ENCODE measurements around the gene TPCN2. TPM values are rescaled to one million over a fixed set of nuclear protein-coding genes. Genes with fewer than 3 reads are reported as not detected.

Gene TPCN2
- total RNA-seq, 1 donor from 2014 or later, result 23.7 TPM

GRCh38 chr11:69014898-69015549 lies 33.7 kb upstream of the TPCN2 start:
- Mint-ChIP-seq H3K4me1 (peaks cover 31% of the 10 kb centered on the region), H3K27ac (peak overlapping the region; percentile 56), H3K4me3 (no peak overlapping the region), H3K9me3 (no peaks in the 10 kb centered on the region), H3K27me3 (ENCODE audit: low read depth) (peaks cover 8% of the 10 kb centered on the region), H3K36me3 (no peaks in the 10 kb centered on the region)
- no peak for TF ChIP-seq CTCF (IDR thresholded peaks at IDR 0.05; ENCODE audit: unreplicated experiment)
- no peak for DNase-seq (ENCODE audit: low spot score in 2 of 2, unreplicated experiment in 2 of 2)

GRCh38 chr11:69017951-69018350 lies 30.8 kb upstream of the TPCN2 start:
- Mint-ChIP-seq H3K27me3 (ENCODE audit: low read depth) (peaks cover 4% of the 10 kb centered on the region), H3K4me3 (no peak overlapping the region), H3K9me3 (no peaks in the 10 kb centered on the region), H3K27ac (no peak overlapping the region), H3K4me1 (peaks cover 15% of the 10 kb centered on the region), H3K36me3 (no peaks in the 10 kb centered on the region)
- no peak for DNase-seq (ENCODE audit: low spot score in 2 of 2, unreplicated experiment in 2 of 2)
- TF ChIP-seq CTCF (IDR thresholded peaks at IDR 0.05; ENCODE audit: unreplicated experiment), result no peak

- H3K27ac Mint-ChIP-seq, result no peak overlapping the region
- H3K4me1 Mint-ChIP-seq, result peaks cover 11% of the 10 kb centered on the region
- DNase-seq (ENCODE audit: low spot score in 2 of 2, unreplicated experiment in 2 of 2), result no peak
- no peak overlapping the region for H3K4me3 Mint-ChIP-seq
- no peaks in the 10 kb centered on the region for H3K36me3 Mint-ChIP-seq
- H3K27me3 Mint-ChIP-seq (ENCODE audit: low read depth), result no peaks in the 10 kb centered on the region
- TF ChIP-seq CTCF (IDR thresholded peaks at IDR 0.05; ENCODE audit: unreplicated experiment), result no peak
- H3K9me3 Mint-ChIP-seq, result no peaks in the 10 kb centered on the region
Observed at GRCh38 chr11:69018924-69019323, 29.8 kb upstream of the TPCN2 start.

GRCh38 chr11:69022260-69022659 lies 26.5 kb upstream of the TPCN2 start:
- no peaks in the 10 kb centered on the region for H3K27me3 Mint-ChIP-seq (ENCODE audit: low read depth)
- H3K9me3 Mint-ChIP-seq, result no peaks in the 10 kb centered on the region
- no peak for DNase-seq (ENCODE audit: low spot score in 2 of 2, unreplicated experiment in 2 of 2)
- H3K27ac Mint-ChIP-seq, result no peak overlapping the region
- no peak overlapping the region for H3K4me3 Mint-ChIP-seq
- H3K4me1 Mint-ChIP-seq, result no peaks in the 10 kb centered on the region
- TF ChIP-seq CTCF (IDR thresholded peaks at IDR 0.05; ENCODE audit: unreplicated experiment), result no peak
- no peaks in the 10 kb centered on the region for H3K36me3 Mint-ChIP-seq

GRCh38 chr11:69024509-69024908 lies 24.2 kb upstream of the TPCN2 start:
- no peak for TF ChIP-seq CTCF (IDR thresholded peaks at IDR 0.05; ENCODE audit: unreplicated experiment)
- Mint-ChIP-seq H3K27me3 (ENCODE audit: low read depth) (no peaks in the 10 kb centered on the region), H3K9me3 (no peaks in the 10 kb centered on the region), H3K4me1 (no peaks in the 10 kb centered on the region), H3K4me3 (no peak overlapping the region), H3K27ac (no peak overlapping the region), H3K36me3 (no peaks in the 10 kb centered on the region)
- DNase-seq (ENCODE audit: low spot score in 2 of 2, unreplicated experiment in 2 of 2), result no peak

All from mesothelial cell of epicardium (in vitro differentiated cells).